GM23338 (cell line): ENCODE results near the gene S100PBP.

Experiments used
- CREB1 ChIP-seq: fragments of 250-450 bp; sonication (Bioruptor Pico); IDR thresholded peaks from 2 replicates; pipeline ENCODE4 v1.5.0; 2020; ENCODE audit warnings: low read depth, mild to moderate bottlenecking, moderate library complexity
- EZH2 ChIP-seq: fragments of 200-600 bp; sonication (generic); IDR thresholded peaks from one replicate; pipeline ENCODE4 v1.8.0; 2017; ENCODE audit warnings: antibody characterized with exemption, mild to moderate bottlenecking, low read depth; ENCODE audit not compliant: unreplicated experiment
- JUNB ChIP-seq: IDR thresholded peaks from one replicate; pipeline ENCODE4 v1.6.1; 2016; ENCODE audit warnings: antibody characterized with exemption; ENCODE audit not compliant: unreplicated experiment
- POLR2AphosphoS5 ChIP-seq: IDR thresholded peaks from 2 replicates; pipeline ENCODE4 v1.6.1; 2016; ENCODE audit warnings: antibody characterized with exemption, low read depth
- TF ChIP-seq, protein P1 (sequence below), 2 experiments: fragments of 200-600 bp in 1 of 2; sonication (generic) in 1 of 2; conservative IDR thresholded peaks; 2 replicates each; pipeline versions ENCODE4 v1.5.1 to v1.6.1; 2016 to 2017; ENCODE audit warnings: antibody characterized with exemption in 2 of 2, low read depth in 2 of 2, mild to moderate bottlenecking in 2 of 2, moderate library complexity in 1 of 2

DNA sequence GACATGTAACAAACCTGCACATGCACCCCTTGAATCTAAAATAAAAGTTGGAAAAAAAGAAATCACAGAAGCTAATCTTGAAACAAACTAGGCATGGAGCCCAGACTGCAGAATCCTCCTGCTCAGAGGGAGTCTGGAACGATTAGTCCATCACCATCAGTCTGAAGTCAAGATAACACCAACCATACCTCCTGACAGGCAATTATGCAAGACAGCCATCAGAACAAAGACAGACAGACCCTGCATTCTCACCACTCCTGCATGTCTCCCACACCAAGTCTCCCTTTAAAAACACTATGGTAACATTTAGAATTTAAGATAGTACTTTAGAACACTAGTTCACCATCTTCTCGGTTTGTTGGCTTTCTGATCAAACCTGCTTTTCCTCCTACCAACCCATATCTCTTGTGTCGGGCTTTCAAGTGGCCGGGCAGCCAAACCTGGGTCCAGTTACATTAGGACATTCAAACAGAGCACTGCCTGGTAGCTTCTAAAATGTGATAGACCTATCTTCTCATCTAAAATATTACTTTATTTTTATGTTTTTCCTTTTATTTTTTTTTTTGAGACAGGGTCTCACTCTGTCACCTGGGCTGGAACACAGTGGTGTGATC, 10.4 kb upstream of the S100PBP start:
- no peak for TF ChIP-seq EZH2
- TF ChIP-seq, protein P1, sequence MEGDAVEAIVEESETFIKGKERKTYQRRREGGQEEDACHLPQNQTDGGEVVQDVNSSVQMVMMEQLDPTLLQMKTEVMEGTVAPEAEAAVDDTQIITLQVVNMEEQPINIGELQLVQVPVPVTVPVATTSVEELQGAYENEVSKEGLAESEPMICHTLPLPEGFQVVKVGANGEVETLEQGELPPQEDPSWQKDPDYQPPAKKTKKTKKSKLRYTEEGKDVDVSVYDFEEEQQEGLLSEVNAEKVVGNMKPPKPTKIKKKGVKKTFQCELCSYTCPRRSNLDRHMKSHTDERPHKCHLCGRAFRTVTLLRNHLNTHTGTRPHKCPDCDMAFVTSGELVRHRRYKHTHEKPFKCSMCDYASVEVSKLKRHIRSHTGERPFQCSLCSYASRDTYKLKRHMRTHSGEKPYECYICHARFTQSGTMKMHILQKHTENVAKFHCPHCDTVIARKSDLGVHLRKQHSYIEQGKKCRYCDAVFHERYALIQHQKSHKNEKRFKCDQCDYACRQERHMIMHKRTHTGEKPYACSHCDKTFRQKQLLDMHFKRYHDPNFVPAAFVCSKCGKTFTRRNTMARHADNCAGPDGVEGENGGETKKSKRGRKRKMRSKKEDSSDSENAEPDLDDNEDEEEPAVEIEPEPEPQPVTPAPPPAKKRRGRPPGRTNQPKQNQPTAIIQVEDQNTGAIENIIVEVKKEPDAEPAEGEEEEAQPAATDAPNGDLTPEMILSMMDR (conservative IDR thresholded peaks at IDR 0.05; ENCODE audit: low read depth in 2 of 2), result no peak
- TF ChIP-seq POLR2AphosphoS5, result no peak
- TF ChIP-seq CREB1 (CRISPR knock-in tag), result no peak
- TF ChIP-seq JUNB, result no peak
